Ishikawa (cell line): ENCODE data around the gene SERPINB6.

Experiments used
- CEBPB ChIP-seq: IDR thresholded peaks from 2 replicates; pipeline ENCODE4 v1.6.1; 2012
- EP300 ChIP-seq: IDR thresholded peaks from 2 replicates; pipeline ENCODE4 v1.6.1; 2012; ENCODE audit warnings: borderline replicate concordance
- RAD21 ChIP-seq: IDR thresholded peaks from 2 replicates; pipeline ENCODE4 v1.6.1; 2012; ENCODE audit warnings: low read depth
- REST ChIP-seq: IDR thresholded peaks from 2 replicates; pipeline ENCODE4 v1.6.1; 2012; ENCODE audit warnings: low read depth, mild to moderate bottlenecking
- YY1 ChIP-seq: IDR thresholded peaks from 2 replicates; pipeline ENCODE4 v1.6.1; 2012; ENCODE audit warnings: low read depth

GRCh38 chr6:2969549-2969948, 1.8 kb downstream of the SERPINB6 start:
- TF ChIP-seq EP300 (no peak), CEBPB (no peak), REST (no peak), YY1 (no peak), RAD21 (no peak)
